WTC11 (cell line): Measurements from ENCODE around the gene FAM32A. TPM values are rescaled to one million over a fixed set of nuclear protein-coding genes. Genes with fewer than 3 reads are reported as not detected.
A peak's percentile ranks its signal among the peaks of the same experiment; 100 is the strongest.

Experiments
- ATAC-seq: fragments of 200-7000 bp; cut with Tn5 transposase; 2 replicates; pipeline ENCODE4 v1.10.0; 2021; ENCODE audit warnings: mild to moderate bottlenecking, moderate library complexity
- CTCF ChIA-PET: fragments of 300-600 bp; sonication (Branson Sonifier 250); formaldehyde crosslinking; loops from one replicate; lab custom pipeline; 2021; ENCODE audit warnings: antibody characterized with exemption; lab: Charles Lee
- POLR2A ChIA-PET: fragments of 350-600 bp; sonication (Branson Sonifier 250); formaldehyde crosslinking; loops from one replicate; lab custom pipeline; 2021; ENCODE audit warnings: antibody characterized with exemption; lab: Charles Lee
- DNase-seq: peaks from one replicate; pipeline ENCODE4 v3.0.0; 2021; ENCODE audit warnings: low spot score
- H3K27ac Mint-ChIP-seq: 2 replicates; pipeline ENCODE4 v1.8.0; 2021; ENCODE audit warnings: mixed read lengths
- H3K27me3 Mint-ChIP-seq: 2 replicates; pipeline ENCODE4 v1.8.0; 2021; ENCODE audit warnings: low read depth, mild to moderate bottlenecking, moderate library complexity, mixed read lengths
- H3K36me3 Mint-ChIP-seq: 2 replicates; pipeline ENCODE4 v1.8.0; 2021; ENCODE audit warnings: mixed read lengths
- H3K4me1 Mint-ChIP-seq: 2 replicates; pipeline ENCODE4 v1.8.0; 2022; ENCODE audit warnings: mixed read lengths
- H3K4me3 Mint-ChIP-seq: 2 replicates; pipeline ENCODE4 v1.8.0; 2021; ENCODE audit warnings: mild to moderate bottlenecking, moderate library complexity, mixed read lengths
- H3K9me3 Mint-ChIP-seq: 2 replicates; pipeline ENCODE4 v1.8.0; 2021; ENCODE audit warnings: mixed read lengths
- ATF6 ChIP-seq: sonication (generic); formaldehyde crosslinking; IDR thresholded peaks from 2 replicates; pipeline ENCODE4 v1.8.1; 2023; ENCODE audit warnings: mild to moderate bottlenecking, missing genetic modification reagents
- CDX4 ChIP-seq: fragments of 250-450 bp; sonication (Bioruptor Pico); IDR thresholded peaks from 2 replicates; pipeline ENCODE4 v1.9.0; 2021; ENCODE audit warnings: moderate library complexity, mild to moderate bottlenecking, inconsistent platforms, borderline replicate concordance
- CREB1 ChIP-seq: sonication (generic); formaldehyde crosslinking; IDR thresholded peaks from 2 replicates; pipeline ENCODE4 v1.8.0; 2023; ENCODE audit warnings: mild to moderate bottlenecking, missing genetic modification reagents
- E2F5 ChIP-seq: sonication (generic); formaldehyde crosslinking; IDR thresholded peaks from 2 replicates; pipeline ENCODE4 v1.8.1; 2022; ENCODE audit warnings: mild to moderate bottlenecking, moderate library complexity, missing genetic modification reagents
- ETV6 ChIP-seq: sonication (generic); formaldehyde crosslinking; IDR thresholded peaks from 2 replicates; pipeline ENCODE4 v1.8.1; 2022; ENCODE audit warnings: mild to moderate bottlenecking, missing genetic modification reagents
- FOXJ3 ChIP-seq: sonication (generic); formaldehyde crosslinking; IDR thresholded peaks from 2 replicates; pipeline ENCODE4 v1.9.0; 2021; ENCODE audit warnings: missing genetic modification reagents, mild to moderate bottlenecking, borderline replicate concordance
- HMGA2 ChIP-seq: fragments of 250-450 bp; sonication (Bioruptor Pico); IDR thresholded peaks from 2 replicates; pipeline ENCODE4 v1.4.0; 2021; ENCODE audit warnings: mild to moderate bottlenecking, moderate library complexity
- NFE2L1 ChIP-seq: sonication (generic); formaldehyde crosslinking; IDR thresholded peaks from 2 replicates; pipeline ENCODE4 v1.8.1; 2023; ENCODE audit warnings: missing genetic modification reagents
- NR3C1 ChIP-seq: sonication (generic); formaldehyde crosslinking; conservative IDR thresholded peaks from 2 replicates; pipeline ENCODE4 v1.8.1; 2023; ENCODE audit warnings: low read depth, mild to moderate bottlenecking, missing genetic modification reagents
- PRRX2 ChIP-seq: fragments of 250-450 bp; sonication (Bioruptor Pico); IDR thresholded peaks from 2 replicates; pipeline ENCODE4 v1.8.0; 2021; ENCODE audit warnings: mild to moderate bottlenecking
- RELA ChIP-seq: sonication (generic); formaldehyde crosslinking; IDR thresholded peaks from 2 replicates; pipeline ENCODE4 v1.8.1; 2022; ENCODE audit warnings: missing genetic modification reagents, mild to moderate bottlenecking, borderline replicate concordance
- RORB ChIP-seq: fragments of 250-450 bp; sonication (Bioruptor Pico); IDR thresholded peaks from 2 replicates; pipeline ENCODE4 v1.9.0; 2021; ENCODE audit warnings: mild to moderate bottlenecking
- USF1 ChIP-seq: sonication (generic); formaldehyde crosslinking; IDR thresholded peaks from 2 replicates; pipeline ENCODE4 v1.8.0; 2022; ENCODE audit warnings: mild to moderate bottlenecking, missing genetic modification reagents
- ZNF281 ChIP-seq: sonication (generic); formaldehyde crosslinking; IDR thresholded peaks from 2 replicates; pipeline ENCODE4 v1.8.0; 2023; ENCODE audit warnings: mild to moderate bottlenecking, missing genetic modification reagents
- total RNA-seq: library from RNA; stranded (reverse); gene quantifications from 3 replicates; pipeline ENCODE4 v1.2.3, GENCODE V29; 2021

The FAM32A gene
- total RNA-seq, 1 experiment from 2014 or later, result 62.2 TPM

- Mint-ChIP-seq H3K36me3 (no peaks in the 10 kb centered on the region), H3K4me1 (peaks cover 5% of the 10 kb centered on the region), H3K27me3 (no peaks in the 10 kb centered on the region), H3K27ac (no peak overlapping the region), H3K9me3 (no peaks in the 10 kb centered on the region), H3K4me3 (no peak overlapping the region)
- DNase-seq (no peak), ATAC-seq (no peak)
- no peak for TF ChIP-seq ATF6 (CRISPR knock-in tag)
- no peak for TF ChIP-seq CDX4 (CRISPR knock-in tag)
- no peak for TF ChIP-seq HMGA2 (CRISPR knock-in tag)
- TF ChIP-seq NFE2L1 (CRISPR knock-in tag), result no peak
- no peak for TF ChIP-seq CREB1 (CRISPR knock-in tag)
- TF ChIP-seq NR3C1 (CRISPR knock-in tag), result no peak
- no peak for TF ChIP-seq ZNF281 (CRISPR knock-in tag)
- POLR2A ChIA-PET, result no interaction called here
- CTCF ChIA-PET, result interaction anchor here (0.5 to 2.2 kb wide), 2 partner anchors 38 to 1720 kb away, joined by 3 to 7 read pairs; no protein-coding TSS in a partner anchor
Observed at GRCh38 chr19:16148443-16149229, 36.6 kb upstream of the FAM32A start.

GRCh38 chr19:16153582-16154336 is 31.5 kb upstream of the FAM32A start:
- H3K36me3 Mint-ChIP-seq, result no peaks in the 10 kb centered on the region
- ATAC-seq (peak; percentile 50; the same call in 1 of the 2 replicates), DNase-seq (peak; percentile 56)
- no peaks in the 10 kb centered on the region for H3K9me3 Mint-ChIP-seq
- CTCF ChIA-PET, result interaction anchor here (0.9 to 2.9 kb wide), 4 partner anchors 29 to 113 kb away, joined by 3 to 11 read pairs (median 7); partner anchors contain the start of gene FAM32A
- H3K4me3 Mint-ChIP-seq, result no peak overlapping the region
- H3K27me3 Mint-ChIP-seq, result no peaks in the 10 kb centered on the region; the same call in 1 of the 2 replicates
- no peaks in the 10 kb centered on the region for H3K4me1 Mint-ChIP-seq
- H3K27ac Mint-ChIP-seq, result no peak overlapping the region
- POLR2A ChIA-PET, result no interaction called here
- TF ChIP-seq RORB (CRISPR knock-in tag) (no peak), ATF6 (CRISPR knock-in tag) (no peak), E2F5 (no peak), RELA (CRISPR knock-in tag) (no peak), ZNF281 (CRISPR knock-in tag) (no peak), FOXJ3 (CRISPR knock-in tag) (no peak), ETV6 (no peak), USF1 (CRISPR knock-in tag) (no peak), PRRX2 (no peak)
